PC-9 (cell line): ENCODE data around the gene RBM17. TPM values are rescaled to one million over a fixed set of nuclear protein-coding genes. Genes with fewer than 3 reads are reported as not detected.
A peak's percentile ranks its signal among the peaks of the same experiment; 100 is the strongest.

Experiments
- BruUV-seq: library from RNA; stranded (reverse); fragments of 400-500 nt; replicated peaks from 2 replicates; lab custom pipeline; 2021; lab: Mats Ljungman, UMichigan
- CTCF ChIA-PET: fragments of 300-600 bp; sonication (Branson Sonifier 250); formaldehyde crosslinking; loops from one replicate; lab custom pipeline; 2022; ENCODE audit warnings: antibody characterized with exemption; lab: Charles Lee
- POLR2A ChIA-PET: fragments of 300-600 bp; sonication (Branson Sonifier 250); formaldehyde crosslinking; loops from one replicate; lab custom pipeline; 2022; ENCODE audit warnings: antibody characterized with exemption; ENCODE audit not compliant: unreplicated experiment; lab: Charles Lee
- DNase-seq, 2 experiments: peaks; one replicate each; pipeline versions ENCODE4 v3.0.0 to v3.0.0-alpha.2; 2015 to 2022; ENCODE audit warnings: mixed read lengths in 1 of 2
- H2AFZ ChIP-seq: fragments of 200-600 bp; sonication (generic); 2 replicates; pipeline ENCODE4 v1.8.1; 2017; ENCODE audit warnings: antibody characterized with exemption
- H3F3A ChIP-seq: fragments of 200-600 bp; sonication (generic); 2 replicates; pipeline ENCODE4 v1.8.1; 2017; ENCODE audit warnings: antibody characterized with exemption, mild to moderate bottlenecking, low read depth; ENCODE audit not compliant: insufficient read depth
- H3K27ac ChIP-seq: fragments of 200-600 bp; sonication (generic); 2 replicates; pipeline ENCODE4 v1.6.1; 2016; ENCODE audit warnings: mixed run types
- H3K27me3 ChIP-seq: fragments of 200-600 bp; sonication (generic); 2 replicates; pipeline ENCODE4 v1.6.1; 2016; ENCODE audit warnings: low read depth, mixed run types; ENCODE audit not compliant: insufficient read depth
- H3K36me3 ChIP-seq: fragments of 200-600 bp; sonication (generic); 2 replicates; pipeline ENCODE4 v1.6.1; 2016; ENCODE audit warnings: low read depth, mixed run types
- H3K4me1 ChIP-seq: fragments of 200-600 bp; sonication (generic); replicated peaks from 2 replicates; pipeline ENCODE4 v1.6.1; 2016; ENCODE audit warnings: mixed run types; ENCODE audit not compliant: insufficient read depth
- H3K4me2 ChIP-seq: fragments of 200-600 bp; sonication (generic); 2 replicates; pipeline ENCODE4 v1.6.1; 2017; ENCODE audit warnings: mixed run types
- H3K4me3 ChIP-seq: fragments of 200-600 bp; sonication (generic); 2 replicates; pipeline ENCODE4 v1.6.1; 2016; ENCODE audit warnings: mixed run types
- H3K79me2 ChIP-seq: fragments of 200-600 bp; sonication (generic); 2 replicates; pipeline ENCODE4 v1.6.1; 2017; ENCODE audit warnings: low read depth, mixed run types
- H3K9me2 ChIP-seq: fragments of 200-600 bp; sonication (generic); 2 replicates; pipeline ENCODE4 v1.8.1; 2017; ENCODE audit warnings: mild to moderate bottlenecking; ENCODE audit not compliant: insufficient read depth
- H3K9me3 ChIP-seq: fragments of 200-600 bp; sonication (generic); 2 replicates; pipeline ENCODE4 v1.8.1; 2016; ENCODE audit warnings: low read depth; ENCODE audit not compliant: insufficient read depth
- H4K20me1 ChIP-seq: fragments of 200-600 bp; sonication (generic); 2 replicates; pipeline ENCODE4 v1.8.1; 2017; ENCODE audit not compliant: insufficient read depth
- EZH2 ChIP-seq: fragments of 200-600 bp; sonication (generic); IDR thresholded peaks from 2 replicates; pipeline ENCODE4 v1.8.0; 2017; ENCODE audit warnings: antibody characterized with exemption, low read depth
- intact Hi-C: fragments of 100-400 bp; cut with micrococcal nuclease; formaldehyde crosslinking; loops from one replicate; pipeline ENCODE4 v1.10.0; 2022; ENCODE audit not compliant: unreplicated experiment
- total RNA-seq: library from RNA; stranded (reverse); gene quantifications from 2 replicates; pipeline ENCODE4 v1.2.3, GENCODE V29; 2021
- TF ChIP-seq, protein P1 (sequence below): fragments of 200-600 bp; sonication (generic); conservative IDR thresholded peaks from 2 replicates; pipeline ENCODE4 v1.6.1; 2017; ENCODE audit warnings: mixed run types, antibody characterized with exemption, mild to moderate bottlenecking, moderate library complexity

RBM17 gene
- total RNA-seq, 1 experiment from 2014 or later: 131 TPM

DNA sequence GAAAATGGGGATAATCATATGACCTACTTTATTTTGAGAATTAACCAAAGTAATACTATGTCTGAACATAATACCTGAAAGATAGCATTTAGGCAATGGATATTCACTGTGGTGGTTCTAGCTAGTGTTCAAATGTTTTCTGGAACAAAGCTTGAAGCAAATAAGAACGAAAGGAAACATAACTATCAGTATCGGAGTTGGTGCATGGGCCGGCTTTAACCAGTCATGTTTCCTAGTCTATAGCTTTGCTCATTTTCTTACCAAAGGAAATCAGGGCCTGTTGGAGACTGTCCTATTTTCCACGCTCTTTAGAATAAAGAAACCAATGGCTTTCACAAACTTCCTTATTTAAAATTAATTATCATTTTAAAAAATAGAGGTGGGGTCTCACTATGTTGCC, 35.5 kb upstream of the RBM17 start:
- Histone ChIP-seq H3K4me2 (peak overlapping the region; percentile 71), H3K4me3 (peak overlapping the region; percentile 47; the same call in 1 of the 2 replicates), H3K36me3 (no peaks in the 10 kb centered on the region), H3F3A (peaks cover 17% of the 10 kb centered on the region; the same call in 1 of the 2 replicates), H3K27me3 (no peaks in the 10 kb centered on the region), H3K79me2 (no peaks in the 10 kb centered on the region), H3K4me1 (peaks cover 22% of the 10 kb centered on the region), H3K27ac (peak overlapping the region; percentile 71), H3K9me2 (no peaks in the 10 kb centered on the region), H3K9me3 (no peaks in the 10 kb centered on the region), H2AFZ (peak overlapping the region; percentile 75; the same call in 1 of the 2 replicates), H4K20me1 (no peaks in the 10 kb centered on the region)
- no peak for TF ChIP-seq EZH2
- TF ChIP-seq, protein P1, sequence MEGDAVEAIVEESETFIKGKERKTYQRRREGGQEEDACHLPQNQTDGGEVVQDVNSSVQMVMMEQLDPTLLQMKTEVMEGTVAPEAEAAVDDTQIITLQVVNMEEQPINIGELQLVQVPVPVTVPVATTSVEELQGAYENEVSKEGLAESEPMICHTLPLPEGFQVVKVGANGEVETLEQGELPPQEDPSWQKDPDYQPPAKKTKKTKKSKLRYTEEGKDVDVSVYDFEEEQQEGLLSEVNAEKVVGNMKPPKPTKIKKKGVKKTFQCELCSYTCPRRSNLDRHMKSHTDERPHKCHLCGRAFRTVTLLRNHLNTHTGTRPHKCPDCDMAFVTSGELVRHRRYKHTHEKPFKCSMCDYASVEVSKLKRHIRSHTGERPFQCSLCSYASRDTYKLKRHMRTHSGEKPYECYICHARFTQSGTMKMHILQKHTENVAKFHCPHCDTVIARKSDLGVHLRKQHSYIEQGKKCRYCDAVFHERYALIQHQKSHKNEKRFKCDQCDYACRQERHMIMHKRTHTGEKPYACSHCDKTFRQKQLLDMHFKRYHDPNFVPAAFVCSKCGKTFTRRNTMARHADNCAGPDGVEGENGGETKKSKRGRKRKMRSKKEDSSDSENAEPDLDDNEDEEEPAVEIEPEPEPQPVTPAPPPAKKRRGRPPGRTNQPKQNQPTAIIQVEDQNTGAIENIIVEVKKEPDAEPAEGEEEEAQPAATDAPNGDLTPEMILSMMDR: no peak
- DNase-seq: no peak
- ChIA-PET CTCF (interaction anchor here (0.6 to 0.9 kb wide), 2 partner anchors 15 to 33 kb away, joined by 3 to 4 read pairs; no protein-coding TSS in a partner anchor), POLR2A (no interaction called here)
- no TSS peak for BruUV-seq
- intact Hi-C loops: loop anchor here (2.0 kb wide), 1 partner anchor 39 kb away; no protein-coding TSS in a partner anchor

DNA sequence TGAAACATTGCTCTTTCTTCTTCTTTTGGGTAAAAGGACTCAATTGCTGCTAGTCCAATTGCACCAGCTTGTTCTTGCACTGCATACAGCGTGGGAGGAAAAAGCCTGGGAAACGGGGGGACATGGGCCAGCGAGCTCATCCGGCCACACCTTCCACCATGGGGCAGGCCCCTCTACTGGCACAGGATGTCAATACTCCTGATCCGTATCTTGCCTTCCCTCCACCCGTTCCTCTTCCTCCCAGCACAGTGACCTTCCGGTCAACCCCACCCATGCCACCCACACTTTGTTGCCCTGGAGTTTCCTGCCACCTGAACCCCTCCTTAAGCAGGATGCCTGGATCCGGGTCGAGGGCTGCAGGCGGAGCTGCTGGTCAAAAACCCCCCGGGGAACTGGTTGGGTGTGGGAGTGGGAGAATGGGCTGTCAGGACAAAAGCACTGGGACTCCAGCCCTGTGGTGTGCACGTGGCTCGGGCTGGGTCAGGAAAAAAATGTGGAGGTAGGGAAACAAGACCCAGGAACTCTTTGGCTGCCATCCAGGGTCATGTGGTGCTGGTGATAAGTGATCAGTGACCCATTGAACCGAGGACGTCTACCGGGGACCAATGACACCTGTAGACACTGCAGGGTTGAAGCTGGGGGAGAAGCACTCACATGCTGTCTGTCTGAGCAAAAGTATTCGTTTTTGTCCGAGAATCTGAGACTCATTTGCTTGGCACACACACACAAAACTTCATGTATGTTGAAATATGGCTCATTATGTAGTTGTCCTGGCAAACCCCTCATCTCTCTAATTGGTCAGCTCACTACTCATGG, 34.8 kb upstream of the RBM17 start:
- no peak overlapping the region for H3K27ac ChIP-seq
- no peaks in the 10 kb centered on the region for H3K9me3 ChIP-seq
- no peak overlapping the region for H2AFZ ChIP-seq
- H3K4me1 ChIP-seq: peaks cover 22% of the 10 kb centered on the region
- no peaks in the 10 kb centered on the region for H4K20me1 ChIP-seq
- intact Hi-C loops: loop anchor here (2.0 kb wide), 1 partner anchor 39 kb away; no protein-coding TSS in a partner anchor
- ChIA-PET CTCF (interaction anchor here (0.6 to 0.9 kb wide), 3 partner anchors 14 to 366 kb away, joined by 3 to 4 read pairs (median 4); no protein-coding TSS in a partner anchor), POLR2A (interaction anchor here (0.6 kb wide), 1 partner anchor 36 kb away, joined by 3 read pairs; no protein-coding TSS in a partner anchor)
- peak in 1 of 2 experiments; percentile 31 for DNase-seq
- TF ChIP-seq, protein P1: no peak
- no peak for TF ChIP-seq EZH2
- H3K79me2 ChIP-seq: no peaks in the 10 kb centered on the region
- no peaks in the 10 kb centered on the region for H3K27me3 ChIP-seq
- peaks cover 17% of the 10 kb centered on the region; the same call in 1 of the 2 replicates for H3F3A ChIP-seq
- no peaks in the 10 kb centered on the region for H3K36me3 ChIP-seq
- no TSS peak for BruUV-seq
- no peaks in the 10 kb centered on the region for H3K9me2 ChIP-seq
- peak overlapping the region; percentile 13; the same call in 1 of the 2 replicates for H3K4me2 ChIP-seq
- no peak overlapping the region for H3K4me3 ChIP-seq

DNA sequence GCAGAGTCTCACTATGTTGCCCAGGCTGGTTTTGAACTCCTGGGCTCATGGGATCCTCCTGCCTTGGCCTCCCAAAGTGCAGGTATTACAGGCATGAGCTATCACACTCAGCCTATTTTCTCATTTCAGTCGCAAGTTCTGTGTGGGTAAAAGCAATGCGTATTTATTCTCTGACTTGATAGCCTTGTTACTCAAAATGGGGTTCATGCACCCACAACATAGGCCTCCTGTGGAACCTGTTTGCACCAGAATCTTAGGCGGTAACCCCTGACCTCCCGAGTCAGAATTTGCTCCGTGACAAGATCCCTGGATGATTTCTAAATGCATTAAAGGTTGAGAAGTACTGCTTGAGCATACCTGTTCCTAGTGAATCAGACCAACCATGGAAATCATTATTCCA, 34.0 kb upstream of the RBM17 start:
- no TSS peak for BruUV-seq
- intact Hi-C loops: no loop called here
- no peaks in the 10 kb centered on the region for H3K9me3 ChIP-seq
- no peak for DNase-seq
- H3K79me2 ChIP-seq: no peaks in the 10 kb centered on the region
- no peak overlapping the region for H3K27ac ChIP-seq
- no peaks in the 10 kb centered on the region for H3K36me3 ChIP-seq
- no peaks in the 10 kb centered on the region for H4K20me1 ChIP-seq
- H3K4me3 ChIP-seq: no peak overlapping the region
- H3F3A ChIP-seq: peaks cover 17% of the 10 kb centered on the region; the same call in 1 of the 2 replicates
- H3K4me1 ChIP-seq: peaks cover 22% of the 10 kb centered on the region
- TF ChIP-seq, protein P1: no peak
- no peak for TF ChIP-seq EZH2
- H3K4me2 ChIP-seq: no peak overlapping the region
- CTCF ChIA-PET: no interaction called here
- POLR2A ChIA-PET: no interaction called here
- H3K27me3 ChIP-seq: no peaks in the 10 kb centered on the region
- no peaks in the 10 kb centered on the region for H3K9me2 ChIP-seq
- no peak overlapping the region for H2AFZ ChIP-seq
